Fibroblast of peridontal ligament (primary cell): ENCODE results near the gene SOHLH1.

ENCODE experiments used
- DNase-seq: peaks from one replicate; pipeline ENCODE4 v3.0.0-alpha.2; 2010; ENCODE audit errors: extremely low read depth

The SOHLH1 gene

GRCh38 chr9:135661816-135662560 is 37.3 kb downstream of the SOHLH1 start:
- DNase-seq, result no peak

GRCh38 chr9:135660407-135660806 is 38.9 kb downstream of the SOHLH1 start:
- DNase-seq, result no peak

GRCh38 chr9:135659252-135659651 is 40.0 kb downstream of the SOHLH1 start:
- DNase-seq, result no peak

GRCh38 chr9:135657416-135657815 is 41.9 kb downstream of the SOHLH1 start:
- DNase-seq, result no peak

GRCh38 chr9:135655317-135655716 is 44.0 kb downstream of the SOHLH1 start:
- DNase-seq, result no peak

- no peak for DNase-seq
Measured at GRCh38 chr9:135650408-135650807, 48.9 kb downstream of the SOHLH1 start.

- DNase-seq, result no peak
Measured at GRCh38 chr9:135649508-135649907, 49.8 kb downstream of the SOHLH1 start.

GRCh38 chr9:135648494-135649410 is 50.5 kb downstream of the SOHLH1 start:
- DNase-seq, result no peak

GRCh38 chr9:135647884-135648283 is 51.4 kb downstream of the SOHLH1 start:
- no peak for DNase-seq

- no peak for DNase-seq
Measured at GRCh38 chr9:135644631-135645218, 54.6 kb downstream of the SOHLH1 start.
